HEK293 (cell line): ENCODE results near the gene BDH1.

Source experiments
- CTCF ChIA-PET: fragments of 350-600 bp; formaldehyde crosslinking; extraction: SDS; loops from one replicate; lab custom pipeline; 2021; ENCODE audit warnings: antibody characterized with exemption; lab: Yijun Ruan, JAX
- POLR2A ChIA-PET: fragments of 300-600 bp; formaldehyde crosslinking; extraction: SDS; loops from one replicate; lab custom pipeline; 2020; ENCODE audit warnings: antibody characterized with exemption, inconsistent platforms; lab: Yijun Ruan, JAX
- H3K27ac ChIP-seq: fragments of 200-500 bp; sonication (Bioruptor generic); 2 replicates; pipeline ENCODE4 v1.5.1; 2014; ENCODE audit warnings: low read depth, low read length, control low read depth, inconsistent platforms; ENCODE audit errors: extremely low read depth
- H3K36me3 ChIP-seq, 2 experiments: fragments of 200-500 bp in 1 of 2; sonication (Bioruptor generic) in 1 of 2; 1 replicate in 1 of 2; 2 replicates in 1 of 2; pipeline ENCODE4 v1.5.1; 2014 to 2017; ENCODE audit warnings: inconsistent platforms in 2 of 2, low read length in 2 of 2; ENCODE audit not compliant: control insufficient read depth in 2 of 2, insufficient read depth in 1 of 2
- H3K4me1 ChIP-seq: fragments of 200-500 bp; sonication (Bioruptor generic); 2 replicates; pipeline ENCODE4 v1.5.1; 2014; ENCODE audit warnings: mild to moderate bottlenecking, low read length, inconsistent platforms; ENCODE audit not compliant: control insufficient read depth, insufficient read depth
- H3K4me3 ChIP-seq: 2 replicates; pipeline ENCODE4 v1.5.1; 2011; ENCODE audit warnings: low read depth, mild to moderate bottlenecking, control low read depth, low read length, moderate library complexity
- H3K9me3 ChIP-seq: fragments of 200-500 bp; sonication (Bioruptor generic); 2 replicates; pipeline ENCODE4 v1.5.1; 2014; ENCODE audit warnings: low read depth, low read length, inconsistent platforms; ENCODE audit not compliant: control insufficient read depth, insufficient read depth
- MZF1 ChIP-seq: fragments of 450-650 bp; formaldehyde crosslinking; IDR thresholded peaks from 2 replicates; pipeline ENCODE4 v1.5.1; 2017; ENCODE audit warnings: missing biosample characterization, missing genetic modification characterization, borderline replicate concordance
- PRDM1 ChIP-seq: fragments of 450-650 bp; formaldehyde crosslinking; IDR thresholded peaks from 2 replicates; pipeline ENCODE4; 2016; ENCODE audit warnings: missing biosample characterization, missing genetic modification characterization
- ZFHX2 ChIP-seq: fragments of 450-650 bp; formaldehyde crosslinking; conservative IDR thresholded peaks from 2 replicates; pipeline ENCODE4 v1.5.1; 2016; ENCODE audit warnings: missing biosample characterization, missing genetic modification characterization
- ZFP3 ChIP-seq: fragments of 450-650 bp; formaldehyde crosslinking; IDR thresholded peaks from 2 replicates; pipeline ENCODE4 v1.5.1; 2016; ENCODE audit warnings: low read depth, missing biosample characterization, missing genetic modification characterization
- ZNF138 ChIP-seq: fragments of 450-650 bp; formaldehyde crosslinking; IDR thresholded peaks from 2 replicates; pipeline ENCODE4 v1.5.1; 2016; ENCODE audit warnings: missing biosample characterization, missing genetic modification characterization, borderline replicate concordance
- ZNF184 ChIP-seq: fragments of 450-650 bp; IDR thresholded peaks from 2 replicates; pipeline ENCODE4 v1.5.1; 2018; ENCODE audit warnings: missing biosample characterization, mild to moderate bottlenecking, missing genetic modification characterization
- ZNF223 ChIP-seq: fragments of 450-650 bp; formaldehyde crosslinking; IDR thresholded peaks from 2 replicates; pipeline ENCODE4 v1.5.1; 2016; ENCODE audit warnings: missing biosample characterization, missing genetic modification characterization
- ZNF398 ChIP-seq: fragments of 450-650 bp; formaldehyde crosslinking; IDR thresholded peaks from 2 replicates; pipeline ENCODE4 v1.5.1; 2017; ENCODE audit warnings: missing biosample characterization, missing genetic modification characterization
- ZNF513 ChIP-seq: fragments of 450-650 bp; IDR thresholded peaks from 2 replicates; pipeline ENCODE4 v1.5.1; 2018; ENCODE audit warnings: missing biosample characterization, missing genetic modification characterization
- ZNF518A ChIP-seq: fragments of 450-650 bp; formaldehyde crosslinking; conservative IDR thresholded peaks from 2 replicates; pipeline ENCODE4 v1.5.1; 2016; ENCODE audit warnings: low read depth, missing biosample characterization, missing genetic modification characterization
- ZSCAN16 ChIP-seq: fragments of 450-650 bp; formaldehyde crosslinking; IDR thresholded peaks from 2 replicates; pipeline ENCODE4 v1.5.1; 2016; ENCODE audit warnings: missing biosample characterization, missing genetic modification characterization
- TF ChIP-seq, protein P1 (sequence below): fragments of 450-650 bp; formaldehyde crosslinking; IDR thresholded peaks from 2 replicates; pipeline ENCODE4 v1.5.1; 2016; ENCODE audit warnings: missing biosample characterization, missing genetic modification characterization

Gene BDH1

DNA sequence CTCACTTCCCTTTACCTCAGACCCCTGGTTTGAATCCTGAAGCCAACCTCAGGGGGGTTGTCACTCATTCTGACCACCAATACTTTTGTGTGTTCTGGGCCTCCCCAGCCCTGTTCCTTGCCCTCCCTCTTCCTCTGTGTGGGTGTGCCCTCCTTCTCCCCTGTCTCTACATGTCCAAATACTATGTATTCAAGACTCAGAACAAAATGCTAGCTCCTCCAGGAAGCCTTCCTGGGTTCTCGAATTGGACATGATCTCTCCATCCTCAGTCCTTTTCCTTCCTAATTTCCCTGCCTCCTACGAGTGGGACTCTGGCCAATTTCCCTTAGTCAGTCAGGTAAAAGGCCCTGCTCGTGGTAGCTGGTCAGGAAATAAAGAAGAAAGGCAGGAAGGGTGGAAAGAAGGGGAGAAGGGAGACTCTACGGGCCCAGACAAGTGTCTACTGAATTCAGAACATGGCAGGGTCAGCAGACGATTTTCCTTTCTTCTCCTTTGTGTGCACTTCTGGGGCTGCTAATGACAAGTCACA, 79.7 kb downstream of the BDH1 start (continued):
- no peak for TF ChIP-seq ZNF518A (tag by site-specific recombination)
- no peak for TF ChIP-seq ZNF184 (tag by site-specific recombination)
- TF ChIP-seq, protein P1, sequence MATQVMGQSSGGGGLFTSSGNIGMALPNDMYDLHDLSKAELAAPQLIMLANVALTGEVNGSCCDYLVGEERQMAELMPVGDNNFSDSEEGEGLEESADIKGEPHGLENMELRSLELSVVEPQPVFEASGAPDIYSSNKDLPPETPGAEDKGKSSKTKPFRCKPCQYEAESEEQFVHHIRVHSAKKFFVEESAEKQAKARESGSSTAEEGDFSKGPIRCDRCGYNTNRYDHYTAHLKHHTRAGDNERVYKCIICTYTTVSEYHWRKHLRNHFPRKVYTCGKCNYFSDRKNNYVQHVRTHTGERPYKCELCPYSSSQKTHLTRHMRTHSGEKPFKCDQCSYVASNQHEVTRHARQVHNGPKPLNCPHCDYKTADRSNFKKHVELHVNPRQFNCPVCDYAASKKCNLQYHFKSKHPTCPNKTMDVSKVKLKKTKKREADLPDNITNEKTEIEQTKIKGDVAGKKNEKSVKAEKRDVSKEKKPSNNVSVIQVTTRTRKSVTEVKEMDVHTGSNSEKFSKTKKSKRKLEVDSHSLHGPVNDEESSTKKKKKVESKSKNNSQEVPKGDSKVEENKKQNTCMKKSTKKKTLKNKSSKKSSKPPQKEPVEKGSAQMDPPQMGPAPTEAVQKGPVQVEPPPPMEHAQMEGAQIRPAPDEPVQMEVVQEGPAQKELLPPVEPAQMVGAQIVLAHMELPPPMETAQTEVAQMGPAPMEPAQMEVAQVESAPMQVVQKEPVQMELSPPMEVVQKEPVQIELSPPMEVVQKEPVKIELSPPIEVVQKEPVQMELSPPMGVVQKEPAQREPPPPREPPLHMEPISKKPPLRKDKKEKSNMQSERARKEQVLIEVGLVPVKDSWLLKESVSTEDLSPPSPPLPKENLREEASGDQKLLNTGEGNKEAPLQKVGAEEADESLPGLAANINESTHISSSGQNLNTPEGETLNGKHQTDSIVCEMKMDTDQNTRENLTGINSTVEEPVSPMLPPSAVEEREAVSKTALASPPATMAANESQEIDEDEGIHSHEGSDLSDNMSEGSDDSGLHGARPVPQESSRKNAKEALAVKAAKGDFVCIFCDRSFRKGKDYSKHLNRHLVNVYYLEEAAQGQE = no peak
- no peak for TF ChIP-seq ZNF513
- no peak for TF ChIP-seq PRDM1 (tag by site-specific recombination)
- TF ChIP-seq ZNF138 (tag by site-specific recombination) = no peak
- TF ChIP-seq ZFP3 = no peak
- no peak for TF ChIP-seq ZFHX2 (tag by site-specific recombination)
- TF ChIP-seq ZSCAN16 (tag by site-specific recombination) = no peak

DNA sequence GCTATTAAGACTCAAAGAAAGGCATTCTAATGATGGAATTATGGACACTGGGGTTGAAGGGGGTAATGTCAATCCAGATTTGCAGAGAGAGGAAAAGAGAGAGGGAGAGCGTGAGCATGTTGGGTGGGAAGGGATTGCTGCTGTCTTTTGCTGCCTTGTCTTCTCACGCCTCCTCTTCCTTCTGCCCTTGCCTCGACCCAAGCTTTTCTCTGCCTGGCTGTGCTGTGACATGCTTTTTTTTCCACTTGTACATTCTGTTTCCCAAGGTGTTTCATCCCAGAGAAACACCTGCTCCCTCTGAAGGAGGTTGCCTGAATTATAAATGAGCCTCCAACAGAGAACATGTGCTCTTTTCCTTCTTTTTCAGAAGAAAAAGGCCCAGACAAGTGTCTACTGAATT, 80.3 kb downstream of the BDH1 start:
- Histone ChIP-seq H3K27ac (no peak overlapping the region), H3K9me3 (no peaks in the 10 kb centered on the region), H3K4me1 (no peaks in the 10 kb centered on the region), H3K4me3 (no peak overlapping the region), H3K36me3 (no peaks in the 10 kb centered on the region)
- ChIA-PET CTCF (interaction anchor here (0.6 to 1.1 kb wide), 2 partner anchors 9 to 87 kb away, joined by 3 to 4 read pairs; no protein-coding TSS in a partner anchor), POLR2A (no interaction called here)
- no peak for TF ChIP-seq ZNF184 (tag by site-specific recombination)
- TF ChIP-seq MZF1 = no peak
- TF ChIP-seq ZNF398 (tag by site-specific recombination) = no peak
- no peak for TF ChIP-seq ZNF223 (tag by site-specific recombination)
